OCI-LY7 (cell line): ENCODE results near the gene BRD2.

Source experiments
- CTCF ChIP-seq: fragments of 200-600 bp; sonication (generic); conservative IDR thresholded peaks from 2 replicates; pipeline ENCODE4 v1.5.1; 2014; ENCODE audit warnings: mild to moderate bottlenecking, antibody characterized with exemption, low read length, moderate library complexity, mixed read lengths
- EZH2phosphoT487 ChIP-seq: fragments of 200-600 bp; sonication (generic); IDR thresholded peaks from 2 replicates; pipeline ENCODE4 v1.6.1; 2018; ENCODE audit warnings: low read depth, borderline replicate concordance, mild to moderate bottlenecking, mixed run types, antibody characterized with exemption, low read length, moderate library complexity, mixed read lengths

- no peak for TF ChIP-seq CTCF
- TF ChIP-seq EZH2phosphoT487: no peak
Measured at GRCh38 chr6:32982084-32982701, 13.8 kb downstream of the BRD2 start.
